ENCODE data around the gene NAALADL2. TPM values are rescaled to one million over a fixed set of nuclear protein-coding genes. Genes with fewer than 3 reads are reported as not detected.
"Not testable (repeated sequence)": the region's sequence is repeated elsewhere in the genome, so short reads cannot be mapped to it uniquely, and the experiment has no call there.

Gene NAALADL2
- total RNA-seq, 1 experiment from 2014 or later: 1.6 TPM

GRCh38 chr3:175612487-175613196, 753.5 kb downstream of the NAALADL2 start:
- no peak overlapping the region for H3K27ac Mint-ChIP-seq
- no peaks in the 10 kb centered on the region for H3K4me1 Mint-ChIP-seq
- no peak overlapping the region for H2BK20ac ChIP-seq (ENCODE audit: low read depth, low read length, poor library complexity, severe bottlenecking)
- no peaks in the 10 kb centered on the region for H3K79me2 ChIP-seq (ENCODE audit: insufficient read depth, low read length)
- H3K27ac ChIP-seq (ENCODE audit: insufficient read length, low read depth, low read length): no peak overlapping the region
- no peak overlapping the region for H3K4me3 Mint-ChIP-seq
- H2AFZ ChIP-seq (ENCODE audit: low read length): no peak overlapping the region
- no peaks in the 10 kb centered on the region for H3K9me3 ChIP-seq (ENCODE audit: control insufficient read depth, low read depth, low read length)
- no peaks in the 10 kb centered on the region for H3K9me3 Mint-ChIP-seq
- H3T11ph ChIP-seq (ENCODE audit: low read length): no peak overlapping the region
- no peak overlapping the region for H2AK5ac ChIP-seq (ENCODE audit: insufficient read length, low read length)
- no peak overlapping the region for H3K18ac ChIP-seq (ENCODE audit: insufficient read length, low read depth, low read length)
- H3K36me3 Mint-ChIP-seq (ENCODE audit: insufficient read depth in 1 of 3, low read depth in 3 of 3): peaks cover 0 to 3% (median 0%) of the 10 kb centered on the region in 3 experiments; a peak in 1 of 7 replicates
- no peak for DNase-seq
- no peak for TF ChIP-seq CTCF (conservative IDR thresholded peaks at IDR 0.05)
- H4K5ac ChIP-seq (ENCODE audit: insufficient read length, low read depth, low read length): no peak overlapping the region
- no peak overlapping the region for H2BK15ac ChIP-seq (ENCODE audit: low read depth, low read length)
- no peak overlapping the region for H2BK5ac ChIP-seq (ENCODE audit: insufficient read length, low read length)
- H4K91ac ChIP-seq (ENCODE audit: insufficient read length, low read depth, low read length): no peak overlapping the region
- H3K9ac ChIP-seq (ENCODE audit: extremely low read depth, insufficient read length, low read length): no peak overlapping the region
- WGBS (ENCODE audit: extremely low coverage, insufficient read length, low lambda C conversion rate): no CpG with 5 or more reads among the region's 6 CpGs
- H3K4ac ChIP-seq (ENCODE audit: low read depth, low read length): no peak overlapping the region
- H3K4me1 ChIP-seq (ENCODE audit: insufficient read depth, low read length): no peaks in the 10 kb centered on the region
- no peak overlapping the region for H3K4me2 ChIP-seq (ENCODE audit: insufficient read depth, insufficient read length, low read length)
- H3K23me2 ChIP-seq (ENCODE audit: insufficient read length, low read depth, low read length, poor library complexity, severe bottlenecking): no peaks in the 10 kb centered on the region
- H3K79me1 ChIP-seq (ENCODE audit: insufficient read depth, low read depth, low read length, poor library complexity, severe bottlenecking): no peaks in the 10 kb centered on the region
- no peaks in the 10 kb centered on the region for H4K20me1 ChIP-seq (ENCODE audit: control insufficient read depth, insufficient read depth, insufficient read length)
- no peaks in the 10 kb centered on the region for H3K27me3 Mint-ChIP-seq (ENCODE audit: low read depth)
- no peak overlapping the region for H3K14ac ChIP-seq (ENCODE audit: insufficient read depth, low read length)
- no peak overlapping the region for H2BK12ac ChIP-seq (ENCODE audit: insufficient read length, low read depth, low read length)
- no peak overlapping the region for H3K23ac ChIP-seq (ENCODE audit: insufficient read length, low read depth, low read length)
- H3K56ac ChIP-seq (ENCODE audit: insufficient read length, low read depth, low read length): no peak overlapping the region
- H4K8ac ChIP-seq (replicated peaks; ENCODE audit: insufficient read length, low read depth, low read length): no peak overlapping the region
- H2BK120ac ChIP-seq (ENCODE audit: low read depth, low read length, poor library complexity, severe bottlenecking): no peak overlapping the region
- H3K27me3 ChIP-seq (ENCODE audit: insufficient read depth, low read length): no peaks in the 10 kb centered on the region

- no CpG with 5 or more reads among the region's 9 CpGs for WGBS (ENCODE audit: extremely low coverage, insufficient read length, low lambda C conversion rate)
- H3K4me1 ChIP-seq (ENCODE audit: insufficient read depth, low read length); H3K4me3 Mint-ChIP-seq; H3K23ac ChIP-seq (ENCODE audit: insufficient read length, low read depth, low read length); H2AFZ ChIP-seq (ENCODE audit: low read length); H3K18ac ChIP-seq (ENCODE audit: insufficient read length, low read depth, low read length); H3K14ac ChIP-seq (ENCODE audit: insufficient read depth, low read length); H3K9me3 Mint-ChIP-seq; H4K20me1 ChIP-seq (ENCODE audit: control insufficient read depth, insufficient read depth, insufficient read length); H2BK15ac ChIP-seq (ENCODE audit: low read depth, low read length); H3K27ac ChIP-seq (ENCODE audit: insufficient read length, low read depth, low read length); H4K5ac ChIP-seq (ENCODE audit: insufficient read length, low read depth, low read length); H3K79me2 ChIP-seq (ENCODE audit: insufficient read depth, low read length); H3K79me1 ChIP-seq (ENCODE audit: insufficient read depth, low read depth, low read length, poor library complexity, severe bottlenecking); H3K27me3 Mint-ChIP-seq (ENCODE audit: low read depth); H3K4me1 Mint-ChIP-seq; H4K91ac ChIP-seq (ENCODE audit: insufficient read length, low read depth, low read length); H2AK5ac ChIP-seq (ENCODE audit: insufficient read length, low read length); H3K4ac ChIP-seq (ENCODE audit: low read depth, low read length); H2BK120ac ChIP-seq (ENCODE audit: low read depth, low read length, poor library complexity, severe bottlenecking); H2BK12ac ChIP-seq (ENCODE audit: insufficient read length, low read depth, low read length); H3K27ac Mint-ChIP-seq; H4K8ac ChIP-seq (replicated peaks; ENCODE audit: insufficient read length, low read depth, low read length); H3K36me3 Mint-ChIP-seq (ENCODE audit: insufficient read depth in 1 of 3, low read depth in 3 of 3); H3T11ph ChIP-seq (ENCODE audit: low read length); H2BK5ac ChIP-seq (ENCODE audit: insufficient read length, low read length); H3K9ac ChIP-seq (ENCODE audit: extremely low read depth, insufficient read length, low read length); H3K4me2 ChIP-seq (ENCODE audit: insufficient read depth, insufficient read length, low read length); DNase-seq; H2BK20ac ChIP-seq (ENCODE audit: low read depth, low read length, poor library complexity, severe bottlenecking); H3K23me2 ChIP-seq (ENCODE audit: insufficient read length, low read depth, low read length, poor library complexity, severe bottlenecking); H3K27me3 ChIP-seq (ENCODE audit: insufficient read depth, low read length); H3K9me3 ChIP-seq (ENCODE audit: control insufficient read depth, low read depth, low read length); H3K56ac ChIP-seq (ENCODE audit: insufficient read length, low read depth, low read length): not testable (repeated sequence)
These were observed 755.0 kb downstream of the NAALADL2 start for GRCh38 chr3:175614107-175614506.

Measured in H9 (cell line).